H1 (cell line): ENCODE results near the gene SLC2A2. TPM values are rescaled to one million over a fixed set of nuclear protein-coding genes. Genes with fewer than 3 reads are reported as not detected.

Experiments used
- CHD7 ChIP-seq: fragments of 300-600 bp; sonication (generic); IDR thresholded peaks from 2 replicates; pipeline ENCODE4 v1.7.1; 2012; ENCODE audit warnings: low read length, moderate library complexity, mild to moderate bottlenecking, inconsistent platforms; ENCODE audit not compliant: insufficient replicate concordance
- polyA plus RNA-seq, 7 experiments: library from polyadenylated mRNA; depleted of rRNA in 3 of 7; stranded (reverse) in 5 of 7; unstranded in 2 of 7; fragments of >200 nt in 5 of 7; fragments of 200-250 nt in 2 of 7; gene quantifications; 1 replicate in 5 of 7; 2 replicates in 1 of 7; 4 replicates in 1 of 7; pipeline versions ENCODE4 v1.2.1 to v1.2.3, GENCODE V29; 2011 to 2013; ENCODE audit warnings: missing spikeins in 2 of 7, mixed read lengths in 2 of 7
- total RNA-seq: library from RNA; stranded (reverse); fragmentation: NEBNext Ultra II Directional; extraction: Animal tissue kit (Norgen Biotek cat#: 25700); gene quantifications from 2 replicates; pipeline ENCODE4 v1.2.1, GENCODE V29; 2021

SLC2A2 gene
- total and polyA plus RNA-seq, 2 of the 8 experiments (the other 6 are each of a cell fraction or from before 2014, with no cell fraction given) = not detected

GRCh38 chr3:171023566-171023965, 3.0 kb downstream of the SLC2A2 start (continued):
- TF ChIP-seq CHD7 = no peak
